Naive thymus-derived CD4-positive, alpha-beta T cell (primary cell): ENCODE data around the gene NSL1. TPM values are rescaled to one million over a fixed set of nuclear protein-coding genes. Genes with fewer than 3 reads are reported as not detected.

Source experiments
- ATAC-seq: fragments of 150-1000 bp; cut with Tn5 transposase; 2 replicates; pipeline ENCODE4 v1.10.0; 2021; ENCODE audit warnings: mild to moderate bottlenecking, moderate library complexity
- CTCF ChIA-PET: fragments of 350-600 bp; sonication (Branson Sonifier 250); formaldehyde crosslinking; loops from one replicate; lab custom pipeline; 2021; ENCODE audit warnings: antibody characterized with exemption; lab: Charles Lee
- POLR2A ChIA-PET: fragments of 350-600 bp; sonication (Branson Sonifier 250); formaldehyde crosslinking; loops from one replicate; lab custom pipeline; 2021; ENCODE audit warnings: antibody characterized with exemption, inconsistent platforms; lab: Charles Lee
- DNase-seq, 9 donors: peaks; one replicate each; pipeline versions ENCODE4 v3.0.0 to v3.0.0-alpha.2; 2020 to 2022; ENCODE audit warnings: mixed read lengths in 1 of 9
- H3K27ac ChIP-seq: one replicate; pipeline ENCODE4 v1.7.0; 2013; ENCODE audit warnings: mild to moderate bottlenecking, low read depth, low read length, moderate library complexity
- H3K27me3 ChIP-seq, 2 donors: one replicate each; pipeline ENCODE4 v1.7.0; 2013; ENCODE audit warnings: low read length in 2 of 2, mild to moderate bottlenecking in 2 of 2, moderate library complexity in 2 of 2; ENCODE audit not compliant: control insufficient read depth in 2 of 2, insufficient read depth in 2 of 2
- H3K36me3 ChIP-seq, 3 experiments: 1 replicate in 2 of 3; 2 replicates in 1 of 3; pipeline ENCODE4 v1.7.0; 2013; ENCODE audit warnings: low read length in 3 of 3, mild to moderate bottlenecking in 3 of 3, moderate library complexity in 1 of 3; ENCODE audit not compliant: insufficient read depth in 3 of 3, control insufficient read depth in 2 of 3
- H3K4me1 ChIP-seq, 2 donors: one replicate each; pipeline ENCODE4 v1.7.0; 2013; ENCODE audit warnings: low read length in 2 of 2, mild to moderate bottlenecking in 2 of 2, moderate library complexity in 1 of 2; ENCODE audit not compliant: control insufficient read depth in 2 of 2, insufficient read depth in 2 of 2
- H3K4me3 ChIP-seq: 2 replicates; pipeline ENCODE4 v1.7.0; 2013; ENCODE audit warnings: mild to moderate bottlenecking, low read length
- H3K9me3 ChIP-seq, 3 experiments: 1 replicate in 2 of 3; 2 replicates in 1 of 3; pipeline ENCODE4 v1.7.0; 2013; ENCODE audit warnings: low read length in 3 of 3; ENCODE audit not compliant: control insufficient read depth in 2 of 3
- H3K27ac Mint-ChIP-seq, 9 donors: one replicate each; pipeline ENCODE4 v1.8.0; 2020 to 2022; ENCODE audit warnings: mixed read lengths in 9 of 9, mild to moderate bottlenecking in 8 of 9, moderate library complexity in 5 of 9, inconsistent platforms in 2 of 9
- H3K27me3 Mint-ChIP-seq, 5 donors: one replicate each; pipeline ENCODE4 v1.8.0; 2021 to 2022; ENCODE audit warnings: mixed read lengths in 5 of 5, mild to moderate bottlenecking in 1 of 5
- H3K36me3 Mint-ChIP-seq, 5 donors: one replicate each; pipeline ENCODE4 v1.8.0; 2020 to 2022; ENCODE audit warnings: mixed read lengths in 5 of 5, mild to moderate bottlenecking in 3 of 5, inconsistent platforms in 1 of 5
- H3K4me1 Mint-ChIP-seq, 7 donors: one replicate each; pipeline ENCODE4 v1.8.0; 2020 to 2022; ENCODE audit warnings: mixed read lengths in 7 of 7, mild to moderate bottlenecking in 3 of 7, inconsistent platforms in 1 of 7
- H3K4me3 Mint-ChIP-seq, 10 donors: one replicate each; pipeline ENCODE4 v1.8.0; 2020 to 2022; ENCODE audit warnings: mild to moderate bottlenecking in 10 of 10, mixed read lengths in 10 of 10, moderate library complexity in 6 of 10, inconsistent platforms in 2 of 10
- H3K9me3 Mint-ChIP-seq, 11 donors: one replicate each; pipeline ENCODE4 v1.8.0; 2020 to 2022; ENCODE audit warnings: mixed read lengths in 11 of 11, mild to moderate bottlenecking in 4 of 11, inconsistent platforms in 1 of 11, moderate library complexity in 1 of 11
- intact Hi-C, 2 donors: fragments of 100-400 bp; cut with micrococcal nuclease; formaldehyde crosslinking; loops; one replicate each; pipeline ENCODE4 v1.15.1; 2023
- polyA plus RNA-seq, 2 donors: library from polyadenylated mRNA; unstranded; fragments of 300-500 nt; fragmentation: Illumina TruSeq; gene quantifications; one replicate each; pipeline ENCODE4 v1.2.3, GENCODE V29; 2021
- total RNA-seq, 6 experiments: library from RNA in 5 of 6; stranded (reverse) in 5 of 6; gene quantifications; 1 replicate in 5 of 6; 2 replicates in 1 of 6; pipeline ENCODE4 v1.2.3 and lab custom pipeline; 2021 to 2026

Gene NSL1
- total and polyA plus RNA-seq, 7 experiments from 2014 or later = 22.3 to 79.3 (median 37.7) TPM

DNA sequence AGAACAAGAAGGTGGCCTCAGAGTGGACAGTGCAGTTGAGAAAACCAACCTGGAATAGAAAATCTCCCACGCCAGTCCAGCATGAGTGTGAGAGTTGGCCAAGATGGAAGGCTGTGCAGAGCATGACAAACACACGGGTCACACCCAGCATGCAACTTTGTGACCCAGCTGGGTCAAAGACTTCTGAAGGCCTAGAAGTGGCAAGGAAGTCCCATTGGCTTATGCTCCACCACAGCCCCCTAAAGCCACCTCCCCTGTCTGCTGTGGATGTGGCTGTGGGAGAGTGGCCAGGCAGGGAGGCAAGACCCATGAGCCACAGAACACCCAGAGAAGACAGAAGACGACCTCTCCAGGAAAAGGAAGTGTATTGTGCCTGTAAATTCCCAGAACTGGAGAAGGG is 105.5 kb downstream of the NSL1 start:
- ATAC-seq (no peak), DNase-seq (no peak)
- Mint-ChIP-seq H3K4me1 (peaks cover 0 to 34% (median 11%) of the 10 kb centered on the region in 7 donors), H3K9me3 (peaks cover 0 to 2% (median 0%) of the 10 kb centered on the region in 11 donors), H3K27me3 (peaks cover 0 to 21% (median 6%) of the 10 kb centered on the region in 5 donors), H3K4me3 (no peak overlapping the region), H3K36me3 (peaks cover 0 to 7% (median 0%) of the 10 kb centered on the region in 5 donors), H3K27ac (no peak overlapping the region)
- intact Hi-C loops = no loop called here
- ChIA-PET CTCF (no interaction called here), POLR2A (no interaction called here)
- no peaks in the 10 kb centered on the region for H3K36me3 ChIP-seq
- H3K4me1 ChIP-seq = peaks cover 0 to 20% of the 10 kb centered on the region in 2 donors
- H3K27ac ChIP-seq = no peak overlapping the region
- H3K27me3 ChIP-seq = no peaks in the 10 kb centered on the region
- H3K9me3 ChIP-seq = no peaks in the 10 kb centered on the region
- no peak overlapping the region for H3K4me3 ChIP-seq

DNA sequence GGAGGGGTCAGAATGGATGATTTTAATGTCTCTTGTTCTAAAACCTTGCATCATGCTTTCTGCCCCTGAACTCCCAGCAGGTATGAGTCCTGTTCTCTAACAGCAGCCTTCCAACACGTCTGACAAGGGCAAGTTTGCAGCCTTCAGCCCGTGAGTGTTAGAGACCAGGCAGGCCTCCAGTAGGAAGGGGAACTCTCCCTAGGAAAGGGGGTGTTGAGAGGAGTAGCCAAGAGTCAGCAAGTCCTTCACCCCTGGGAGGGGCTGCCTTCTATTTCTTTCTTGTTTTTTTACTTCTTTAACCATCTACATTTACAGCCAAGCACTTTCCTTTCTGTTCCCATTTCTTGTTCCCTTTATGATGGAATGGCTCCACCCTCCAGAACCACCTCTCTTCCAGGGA is 106.1 kb downstream of the NSL1 start:
- H3K27ac ChIP-seq = no peak overlapping the region
- H3K4me3 ChIP-seq = no peak overlapping the region
- H3K27ac Mint-ChIP-seq = no peak overlapping the region
- ChIA-PET CTCF (no interaction called here), POLR2A (no interaction called here)
- no peaks in the 10 kb centered on the region for H3K9me3 ChIP-seq
- H3K36me3 Mint-ChIP-seq = peaks cover 0 to 7% (median 0%) of the 10 kb centered on the region in 5 donors
- peaks cover 0 to 2% (median 0%) of the 10 kb centered on the region in 11 donors for H3K9me3 Mint-ChIP-seq
- no peaks in the 10 kb centered on the region for H3K36me3 ChIP-seq
- peaks cover 0 to 20% of the 10 kb centered on the region in 2 donors for H3K4me1 ChIP-seq
- H3K4me3 Mint-ChIP-seq = no peak overlapping the region
- peaks cover 0 to 21% (median 6%) of the 10 kb centered on the region in 5 donors for H3K27me3 Mint-ChIP-seq
- H3K4me1 Mint-ChIP-seq = peaks cover 0 to 40% (median 11%) of the 10 kb centered on the region in 7 donors
- ATAC-seq (no peak), DNase-seq (no peak)
- no peaks in the 10 kb centered on the region for H3K27me3 ChIP-seq
- intact Hi-C loops = no loop called here

DNA sequence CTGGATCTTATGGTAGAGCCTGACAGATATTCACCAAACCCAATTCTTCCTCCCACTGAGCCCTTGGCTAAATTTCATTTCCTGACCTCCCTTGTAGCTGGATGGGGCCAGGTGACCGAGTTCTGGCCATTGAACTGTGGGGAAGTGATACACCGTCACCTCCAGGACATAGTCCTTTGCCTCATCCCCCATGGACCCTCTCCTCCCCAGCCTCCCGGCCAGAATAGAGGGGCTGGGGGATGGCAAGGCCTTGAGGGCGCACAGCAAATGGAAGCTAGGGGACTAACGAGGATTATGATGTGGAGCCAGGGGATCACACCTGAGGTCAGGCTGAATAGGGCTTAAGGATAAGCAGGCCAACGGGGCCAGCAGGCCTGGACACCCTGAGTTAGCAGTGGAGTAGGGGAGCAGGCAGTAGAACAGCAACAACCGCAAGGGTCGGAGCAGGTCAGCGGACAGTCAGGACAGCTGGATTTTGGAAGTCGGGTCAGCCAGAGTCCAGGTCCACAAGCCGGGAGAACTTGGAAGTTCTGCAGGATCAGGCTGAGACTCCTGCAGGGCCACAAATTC is 107.0 kb downstream of the NSL1 start:
- no peak overlapping the region for H3K4me3 Mint-ChIP-seq
- Histone ChIP-seq H3K36me3 (no peaks in the 10 kb centered on the region), H3K27ac (no peak overlapping the region), H3K4me3 (no peak overlapping the region), H3K4me1 (peaks cover 0 to 20% of the 10 kb centered on the region in 2 donors), H3K9me3 (no peaks in the 10 kb centered on the region), H3K27me3 (no peaks in the 10 kb centered on the region)
- DNase-seq = no peak
- H3K27me3 Mint-ChIP-seq = peaks cover 0 to 21% (median 6%) of the 10 kb centered on the region in 5 donors
- ChIA-PET CTCF (no interaction called here), POLR2A (no interaction called here)
- peaks cover 0 to 44% (median 11%) of the 10 kb centered on the region in 7 donors for H3K4me1 Mint-ChIP-seq
- peaks cover 0 to 2% (median 0%) of the 10 kb centered on the region in 11 donors for H3K9me3 Mint-ChIP-seq
- H3K36me3 Mint-ChIP-seq = peaks cover 0 to 7% (median 0%) of the 10 kb centered on the region in 5 donors
- intact Hi-C loops = no loop called here
- H3K27ac Mint-ChIP-seq = no peak overlapping the region
- no peak for ATAC-seq

DNA sequence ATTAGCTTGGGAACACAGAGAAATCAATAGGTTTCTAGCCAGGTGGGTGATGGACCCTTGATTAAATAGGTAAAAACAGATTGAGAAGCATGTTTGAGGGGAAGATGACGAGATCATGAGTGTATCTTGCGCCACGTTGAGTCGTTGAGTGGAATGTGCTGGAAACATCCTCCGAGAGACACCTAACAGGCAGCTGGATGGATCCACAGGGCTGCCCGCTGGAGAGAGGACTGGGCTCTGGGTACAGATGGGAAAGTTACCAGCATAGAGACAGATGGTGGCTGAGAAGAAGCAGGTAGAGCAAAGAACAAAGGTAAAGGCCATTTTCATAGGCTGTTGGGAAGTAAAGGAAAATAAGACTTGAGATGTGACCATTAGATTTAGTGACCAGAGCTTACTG is 107.5 kb downstream of the NSL1 start:
- Histone ChIP-seq H3K36me3 (no peaks in the 10 kb centered on the region), H3K4me3 (no peak overlapping the region), H3K4me1 (peaks cover 0 to 20% of the 10 kb centered on the region in 2 donors), H3K27me3 (no peaks in the 10 kb centered on the region), H3K27ac (no peak overlapping the region), H3K9me3 (no peaks in the 10 kb centered on the region)
- DNase-seq (no peak), ATAC-seq (no peak)
- POLR2A ChIA-PET = no interaction called here
- peaks cover 0 to 7% (median 0%) of the 10 kb centered on the region in 5 donors for H3K36me3 Mint-ChIP-seq
- H3K27ac Mint-ChIP-seq = peak overlapping the region in 2 of 9 donors; percentile 10 to 41
- CTCF ChIA-PET = no interaction called here
- H3K27me3 Mint-ChIP-seq = peaks cover 0 to 21% (median 6%) of the 10 kb centered on the region in 5 donors
- no peak overlapping the region for H3K4me3 Mint-ChIP-seq
- H3K4me1 Mint-ChIP-seq = peaks cover 0 to 48% (median 11%) of the 10 kb centered on the region in 7 donors
- intact Hi-C loops = no loop called here
- peaks cover 0 to 2% (median 0%) of the 10 kb centered on the region in 11 donors for H3K9me3 Mint-ChIP-seq

DNA sequence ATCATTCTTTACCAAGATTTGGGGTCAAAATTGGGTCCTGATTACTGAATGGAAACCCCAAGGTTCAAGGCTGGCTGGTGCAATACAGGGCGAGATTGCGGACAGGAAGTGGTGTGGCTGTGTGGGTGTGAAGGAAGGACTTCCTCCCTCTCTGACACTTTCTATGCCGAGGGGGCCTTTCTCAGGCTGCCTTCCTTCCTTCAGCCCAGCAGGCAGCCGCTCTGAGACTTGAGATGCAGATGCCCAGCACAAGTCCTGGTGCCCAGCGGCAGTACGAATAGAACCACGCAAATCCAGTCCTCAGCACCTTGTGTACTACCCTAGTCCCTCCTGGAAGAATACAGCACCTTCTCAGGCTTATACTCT is 108.2 kb downstream of the NSL1 start:
- H3K4me3 Mint-ChIP-seq = peak overlapping the region in 2 of 10 donors; percentile 27 to 29
- H3K36me3 Mint-ChIP-seq = peaks cover 0 to 7% (median 0%) of the 10 kb centered on the region in 5 donors
- H3K4me1 ChIP-seq = peaks cover 0 to 20% of the 10 kb centered on the region in 2 donors
- H3K9me3 ChIP-seq = no peaks in the 10 kb centered on the region
- ATAC-seq (peak; percentile 87), DNase-seq (peak in 1 of 9 donors; percentile 47)
- no peaks in the 10 kb centered on the region for H3K36me3 ChIP-seq
- peaks cover 0 to 2% (median 0%) of the 10 kb centered on the region in 11 donors for H3K9me3 Mint-ChIP-seq
- peaks cover 0 to 56% (median 11%) of the 10 kb centered on the region in 7 donors for H3K4me1 Mint-ChIP-seq
- peaks cover 0 to 21% (median 6%) of the 10 kb centered on the region in 5 donors for H3K27me3 Mint-ChIP-seq
- H3K27me3 ChIP-seq = no peaks in the 10 kb centered on the region
- ChIA-PET CTCF (no interaction called here), POLR2A (no interaction called here)
- H3K27ac ChIP-seq = no peak overlapping the region
- peak overlapping the region; percentile 7 for H3K4me3 ChIP-seq
- intact Hi-C loops = no loop called here
- peak overlapping the region in 1 of 9 donors; percentile 39 for H3K27ac Mint-ChIP-seq

DNA sequence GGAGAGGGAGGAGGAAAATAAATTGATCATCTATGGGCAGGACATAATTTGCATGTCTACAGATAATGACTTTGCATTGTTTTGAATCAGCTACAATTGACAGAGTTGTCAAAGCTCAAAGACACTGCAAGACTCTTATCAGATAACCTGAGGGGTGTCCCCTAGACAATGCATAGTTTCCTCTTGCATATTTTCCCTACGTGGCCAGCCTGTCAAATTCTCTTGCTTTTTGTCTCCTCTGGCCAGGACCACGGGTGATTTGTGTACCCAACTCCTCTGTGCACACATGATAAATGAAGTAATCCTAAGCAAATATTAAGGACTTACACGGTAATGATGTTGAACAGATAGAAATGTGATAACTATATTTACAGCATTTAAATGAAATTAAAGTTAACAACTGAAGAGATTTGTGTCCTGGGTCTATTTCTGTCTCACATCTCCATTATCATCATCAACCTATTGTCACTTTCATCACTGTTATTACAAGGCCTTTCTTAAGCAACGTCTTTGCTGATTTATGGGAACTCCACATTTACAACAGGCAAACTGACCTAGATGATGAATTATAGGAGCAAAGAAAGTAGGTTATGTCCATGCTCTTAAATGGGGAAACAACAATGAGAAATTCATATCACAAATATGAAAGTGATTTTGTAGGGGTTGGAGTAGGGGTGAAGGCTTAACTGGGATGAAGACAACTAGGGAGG is 110.7 kb downstream of the NSL1 start:
- intact Hi-C loops = no loop called here
- no peak for ATAC-seq
- Histone ChIP-seq H3K27me3 (no peaks in the 10 kb centered on the region), H3K4me1 (peaks cover 0 to 20% of the 10 kb centered on the region in 2 donors), H3K9me3 (no peaks in the 10 kb centered on the region), H3K27ac (no peak overlapping the region), H3K4me3 (no peak overlapping the region), H3K36me3 (no peaks in the 10 kb centered on the region)
- H3K4me3 Mint-ChIP-seq = no peak overlapping the region
- ChIA-PET CTCF (no interaction called here), POLR2A (no interaction called here)
- H3K27ac Mint-ChIP-seq = no peak overlapping the region
- peaks cover 0 to 5% (median 0%) of the 10 kb centered on the region in 5 donors for H3K27me3 Mint-ChIP-seq
- peaks cover 0 to 45% (median 11%) of the 10 kb centered on the region in 7 donors for H3K4me1 Mint-ChIP-seq
- peaks cover 0 to 2% (median 0%) of the 10 kb centered on the region in 11 donors for H3K9me3 Mint-ChIP-seq
- DNase-seq = no peak
- H3K36me3 Mint-ChIP-seq = peaks cover 0 to 7% (median 0%) of the 10 kb centered on the region in 5 donors
